ENCODE data around the gene RETREG1. TPM values are rescaled to one million over a fixed set of nuclear protein-coding genes. Genes with fewer than 3 reads are reported as not detected.

The RETREG1 gene
- total and polyA plus RNA-seq, 12 donors: 14.6 to 337 (median 216) TPM

- no peak for DNase-seq
- no peak for TF ChIP-seq CTCF (IDR thresholded peaks at IDR 0.05)
- Histone ChIP-seq H3K9me3 (no peaks in the 10 kb centered on the region), H3K4me3 (no peak overlapping the region), H3K27ac (peak overlapping the region in 7 of 10 donors; percentile 26 to 93 (median 58)), H3K27me3 (no peaks in the 10 kb centered on the region), H3K36me3 (no peaks in the 10 kb centered on the region), H3K4me1 (peaks cover 3 to 61% (median 33%) of the 10 kb centered on the region in 9 donors)
- intact Hi-C loops (cut with DNase I): loop anchor here in 1 of 10 donors (5.0 kb wide), 1 partner anchor 45 kb away; no protein-coding TSS in a partner anchor
- WGBS, 2 donors: 73 to 78% methylated on average over 4 of the region's 4 CpGs
- ATAC-seq: no peak
Observed at GRCh38 chr5:16536818-16537217, 80.0 kb downstream of the RETREG1 start.

GRCh38 chr5:16536246-16536645 is 80.6 kb downstream of the RETREG1 start:
- H3K4me1 ChIP-seq: peaks cover 3 to 66% (median 37%) of the 10 kb centered on the region in 9 donors
- H3K27ac ChIP-seq: peak overlapping the region in 6 of 10 donors; percentile 38 to 88 (median 57)
- intact Hi-C loops (cut with DNase I): loop anchor here in 1 of 10 donors (5.0 kb wide), 1 partner anchor 44 kb away; no protein-coding TSS in a partner anchor
- no peak overlapping the region for H3K4me3 ChIP-seq
- ATAC-seq (no peak), DNase-seq (no peak)
- H3K9me3 ChIP-seq: no peaks in the 10 kb centered on the region
- WGBS, 2 donors: 46 to 56% methylated on average over 6 of the region's 6 CpGs
- no peaks in the 10 kb centered on the region for H3K36me3 ChIP-seq
- no peak for TF ChIP-seq CTCF (IDR thresholded peaks at IDR 0.05)
- H3K27me3 ChIP-seq: no peaks in the 10 kb centered on the region

GRCh38 chr5:16534280-16534679 is 82.5 kb downstream of the RETREG1 start:
- WGBS, 2 donors: 31 to 45% methylated on average over 1 of the region's 1 CpG
- DNase-seq (peak; percentile 25 to 41), ATAC-seq (peak; percentile 41 to 94 (median 81))
- intact Hi-C loops (cut with DNase I): loop anchor here in 1 of 10 donors (2.0 kb wide), 1 partner anchor 41 kb away; no protein-coding TSS in a partner anchor
- TF ChIP-seq CTCF (IDR thresholded peaks at IDR 0.05): no peak
- Histone ChIP-seq H3K4me3 (no peak overlapping the region), H3K36me3 (no peaks in the 10 kb centered on the region), H3K27me3 (no peaks in the 10 kb centered on the region), H3K27ac (peak overlapping the region in 8 of 10 donors; percentile 11 to 66 (median 38)), H3K9me3 (no peaks in the 10 kb centered on the region), H3K4me1 (peaks cover 3 to 64% (median 26%) of the 10 kb centered on the region in 9 donors)

GRCh38 chr5:16531063-16531648 is 85.6 kb downstream of the RETREG1 start:
- DNase-seq: no peak
- H3K27me3 ChIP-seq: no peaks in the 10 kb centered on the region
- ATAC-seq: no peak
- no peaks in the 10 kb centered on the region for H3K9me3 ChIP-seq
- TF ChIP-seq CTCF (IDR thresholded peaks at IDR 0.05): no peak
- intact Hi-C loops (cut with DNase I): no loop called here
- WGBS, 2 donors: 40 to 54% methylated on average over 4 of the region's 4 CpGs
- H3K4me1 ChIP-seq: peaks cover 0 to 52% (median 12%) of the 10 kb centered on the region in 9 donors
- H3K27ac ChIP-seq: peak overlapping the region in 9 of 10 donors; percentile 22 to 85 (median 44)
- no peaks in the 10 kb centered on the region for H3K36me3 ChIP-seq
- no peak overlapping the region for H3K4me3 ChIP-seq

Data from heart right ventricle (tissue), 16 donors.